HG02938 (cell line): ENCODE data around the gene ZRANB3.

ENCODE experiments used
- ATAC-seq: cut with Tn5 transposase; IDR thresholded peaks from one replicate; pipeline ENCODE4 v1.9.1; 2021; ENCODE audit warnings: mild to moderate bottlenecking, moderate library complexity; ENCODE audit not compliant: unreplicated experiment

The ZRANB3 gene

GRCh38 chr2:135256531-135257260 is 274.3 kb downstream of the ZRANB3 start:
- ATAC-seq = no peak

DNA sequence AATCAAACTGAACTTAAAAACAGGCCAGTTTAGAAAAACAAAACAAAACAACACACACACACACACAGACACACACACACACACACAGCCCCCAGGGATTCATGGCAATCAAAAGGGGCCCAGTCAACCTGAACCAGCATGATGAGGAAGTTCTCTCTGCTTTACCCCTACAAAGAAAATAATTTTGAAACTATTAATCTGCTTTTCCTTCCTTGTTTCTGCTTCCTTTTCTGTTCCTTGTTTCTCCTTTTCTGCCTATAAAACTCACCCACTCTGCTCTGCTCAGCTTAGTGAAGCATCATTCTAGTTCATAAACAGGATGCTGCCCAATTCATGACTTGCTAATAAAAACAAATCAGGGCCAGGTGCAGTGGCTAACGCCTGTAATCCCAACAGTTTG is 275.8 kb downstream of the ZRANB3 start:
- no peak for ATAC-seq

GRCh38 chr2:135252805-135253458 is 278.1 kb downstream of the ZRANB3 start:
- ATAC-seq = no peak

DNA sequence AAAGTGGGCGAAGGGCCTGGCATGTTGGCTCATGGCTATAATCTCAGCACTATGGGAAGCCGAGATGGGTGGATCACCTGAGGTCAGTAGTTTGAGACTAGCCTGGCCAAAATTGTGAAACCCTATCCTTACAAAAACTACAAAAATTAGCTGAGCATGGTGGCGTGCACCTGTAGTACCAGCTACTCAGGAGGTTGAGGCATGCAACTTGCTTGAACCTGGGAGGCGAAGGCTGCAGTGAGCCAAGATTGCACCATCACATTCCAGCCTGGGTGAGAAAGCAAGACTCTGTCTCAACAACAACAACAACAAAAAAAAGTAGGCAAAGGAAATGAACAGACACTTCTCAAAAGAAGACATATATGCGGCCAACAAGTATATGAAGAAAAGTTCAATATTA is 282.4 kb downstream of the ZRANB3 start:
- ATAC-seq = no peak

DNA sequence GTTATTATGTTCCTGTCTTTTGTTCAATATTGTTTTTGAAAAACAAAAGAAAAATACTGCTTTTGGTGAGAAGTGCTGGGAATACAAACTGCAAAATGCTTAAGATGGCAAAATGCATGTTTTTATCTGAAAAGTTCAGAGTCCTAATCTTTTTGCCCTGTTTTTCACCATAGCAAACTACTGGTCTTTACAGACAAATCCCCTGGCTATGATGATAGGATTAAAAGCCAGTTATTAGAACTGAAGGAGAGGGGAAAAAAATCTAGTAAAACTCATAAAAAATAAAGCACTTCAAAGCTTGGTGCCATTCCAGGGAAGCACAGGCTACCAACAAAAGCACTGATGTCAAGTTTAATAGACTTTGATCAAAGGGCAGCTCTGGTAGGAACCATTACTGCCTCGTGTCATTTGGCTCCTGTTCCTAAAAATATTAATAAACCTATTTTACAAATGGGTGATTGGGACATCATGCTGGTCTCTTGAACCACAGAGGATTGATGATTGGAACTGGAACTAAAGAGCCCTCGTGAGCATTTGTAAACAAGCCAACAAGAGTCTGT is 284.2 kb downstream of the ZRANB3 start:
- no peak for ATAC-seq

- ATAC-seq = no peak
Measured at GRCh38 chr2:135245071-135245470, 285.9 kb downstream of the ZRANB3 start.

DNA sequence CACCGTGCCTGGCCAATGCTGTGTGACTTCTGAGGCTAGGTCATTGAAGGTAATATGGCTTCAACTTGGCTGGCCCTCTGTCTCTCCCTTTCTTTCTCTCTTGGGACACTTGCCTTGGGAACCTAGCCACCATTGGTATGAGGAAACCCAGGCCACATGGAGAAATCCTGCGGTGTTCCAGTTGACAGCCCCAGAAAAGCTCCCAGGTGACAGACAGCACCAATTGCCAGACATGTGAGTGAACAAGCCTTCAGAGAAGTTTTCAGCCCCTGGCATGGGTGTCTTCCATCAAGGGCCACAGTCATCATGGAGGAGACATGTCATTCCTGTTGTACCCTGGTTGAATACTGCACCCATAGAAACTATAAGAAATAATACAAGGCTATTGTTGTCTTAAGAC is 292.4 kb downstream of the ZRANB3 start:
- no peak for ATAC-seq

DNA sequence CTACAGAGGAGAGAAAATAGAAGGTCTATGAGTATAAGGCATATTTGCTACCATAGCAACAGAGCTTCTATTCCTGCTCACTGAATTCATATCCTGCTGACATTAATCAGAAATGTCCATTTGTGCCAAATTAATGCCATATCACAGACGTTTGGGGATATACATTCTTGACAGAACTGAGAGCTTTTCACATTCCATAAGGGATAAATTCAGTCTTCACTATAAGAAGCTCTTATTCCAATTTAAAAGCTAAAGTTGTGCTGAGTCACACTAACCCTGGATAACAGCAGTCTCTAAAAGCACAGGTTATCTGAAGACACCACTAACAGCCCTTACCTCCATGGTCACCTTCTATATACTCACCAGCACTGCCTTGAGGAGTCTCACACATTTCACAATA is 300.9 kb downstream of the ZRANB3 start:
- ATAC-seq = no peak

GRCh38 chr2:135227386-135227785 is 303.6 kb downstream of the ZRANB3 start:
- ATAC-seq = no peak

DNA sequence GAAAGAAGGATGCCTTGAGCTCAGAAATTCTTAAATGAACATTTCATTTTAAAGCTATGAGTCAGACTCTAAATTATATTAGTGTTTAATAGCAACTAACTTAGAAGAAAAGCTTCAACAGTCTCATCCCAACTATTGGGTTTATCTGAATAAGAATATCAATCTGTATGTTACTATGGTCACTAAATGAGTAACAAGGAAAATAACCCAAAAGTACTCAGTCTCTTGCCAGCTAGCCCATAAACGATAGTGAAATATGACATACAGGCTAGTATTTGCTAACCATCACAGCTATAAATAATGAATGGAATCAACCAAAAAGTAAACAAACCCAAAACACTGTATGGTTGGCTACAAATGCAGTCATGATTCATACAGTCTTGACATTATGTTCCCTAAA is 304.1 kb downstream of the ZRANB3 start:
- ATAC-seq = no peak

- no peak for ATAC-seq
Measured at GRCh38 chr2:135225781-135226180, 305.2 kb downstream of the ZRANB3 start.

GRCh38 chr2:135219226-135219625 is 311.8 kb downstream of the ZRANB3 start:
- no peak for ATAC-seq

GRCh38 chr2:135218426-135218825 is 312.6 kb downstream of the ZRANB3 start:
- ATAC-seq = no peak

GRCh38 chr2:135212757-135213156 is 318.3 kb downstream of the ZRANB3 start:
- no peak for ATAC-seq

GRCh38 chr2:135208016-135208415 is 323.0 kb downstream of the ZRANB3 start:
- no peak for ATAC-seq

- no peak for ATAC-seq
Measured at GRCh38 chr2:135203944-135204343, 327.1 kb downstream of the ZRANB3 start.

DNA sequence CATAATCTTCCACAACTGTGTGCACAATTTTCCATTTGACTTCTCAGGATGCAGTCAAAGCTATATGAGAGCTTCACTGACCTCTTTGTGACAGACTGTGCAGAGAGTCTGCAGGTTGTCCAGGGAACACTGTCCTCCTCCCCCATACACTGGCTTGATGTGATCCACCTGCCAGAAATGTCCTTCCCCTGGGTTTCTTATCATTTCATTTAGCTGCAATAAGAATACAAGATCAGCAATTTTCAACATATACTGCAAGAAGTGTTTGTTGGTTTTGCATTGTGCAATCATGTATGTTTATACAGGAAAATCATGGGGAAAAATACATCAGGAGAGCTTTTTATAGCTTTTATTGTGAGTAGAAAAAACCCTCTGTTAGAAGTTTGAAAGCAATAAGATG is 328.3 kb downstream of the ZRANB3 start:
- ATAC-seq = no peak

GRCh38 chr2:135198481-135198880 is 332.5 kb downstream of the ZRANB3 start:
- no peak for ATAC-seq

GRCh38 chr2:135190799-135191198 is 340.2 kb downstream of the ZRANB3 start:
- no peak for ATAC-seq

DNA sequence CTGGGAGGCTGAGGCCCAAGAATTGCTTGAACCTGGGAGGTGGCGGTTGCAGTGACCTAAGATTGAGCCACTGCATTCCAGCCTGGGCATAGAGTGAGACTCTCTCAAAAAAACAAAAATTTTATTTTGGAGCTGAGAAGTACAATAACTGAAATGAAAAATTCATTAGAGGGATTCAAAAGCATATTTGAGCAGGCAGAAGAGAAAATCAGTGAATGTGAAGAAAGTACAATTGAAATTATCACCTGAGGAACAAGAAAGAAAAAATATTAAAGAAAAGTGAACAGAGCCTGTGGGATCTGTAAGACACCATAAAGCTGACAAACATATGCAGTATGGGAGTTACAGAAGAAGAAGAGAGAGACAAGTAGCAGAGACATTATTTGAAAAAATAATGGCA is 341.9 kb downstream of the ZRANB3 start:
- no peak for ATAC-seq

DNA sequence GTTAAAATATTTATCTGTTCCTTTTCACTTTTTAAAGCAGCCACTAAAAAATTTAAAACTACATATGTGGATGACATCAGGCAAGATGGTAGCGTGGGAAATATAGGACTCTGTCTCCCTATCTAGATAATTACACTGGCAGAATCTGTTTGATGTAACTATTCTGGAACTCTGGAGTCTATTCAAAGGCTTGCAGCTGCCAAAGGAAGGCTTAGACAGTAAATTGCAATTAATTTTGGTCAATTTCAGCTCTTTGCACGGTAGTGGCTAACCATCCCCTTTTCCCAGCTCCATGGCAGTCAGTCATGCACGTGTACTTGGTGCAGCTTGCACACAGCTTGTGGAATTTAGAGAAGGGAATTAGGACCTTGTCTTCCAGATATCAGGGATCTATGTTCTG is 343.7 kb downstream of the ZRANB3 start:
- ATAC-seq = no peak

DNA sequence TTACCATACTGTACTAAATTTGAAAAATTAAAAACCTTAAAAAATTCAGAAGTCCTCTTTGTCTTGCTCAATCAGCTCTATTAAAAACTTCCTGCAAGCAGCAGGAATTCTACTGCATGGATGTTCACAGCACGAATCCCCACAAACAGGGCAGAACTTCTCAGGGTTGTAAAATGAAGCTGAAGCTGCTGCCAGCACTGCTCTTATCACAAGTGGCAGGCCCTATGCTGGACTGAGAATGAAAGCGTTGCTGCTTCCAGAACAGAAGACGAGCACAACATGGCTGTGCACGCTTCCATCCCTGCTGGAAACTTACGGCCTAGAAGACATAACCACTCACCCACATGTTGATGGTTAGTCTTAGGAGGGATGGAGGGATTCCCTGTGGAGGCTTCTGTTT is 345.0 kb downstream of the ZRANB3 start:
- no peak for ATAC-seq
